ENCODE measurements around the gene ZMYND8. TPM values are rescaled to one million over a fixed set of nuclear protein-coding genes. Genes with fewer than 3 reads are reported as not detected.

The ZMYND8 gene
- total RNA-seq, 1 experiment from 2014 or later: 11.6 TPM

- H3K4me1 ChIP-seq (ENCODE audit: insufficient read depth, low read length): peaks cover 37% of the 10 kb centered on the region
- ATAC-seq (peak; percentile 62), DNase-seq (peak; percentile 91)
- CTCF ChIA-PET: interaction anchor here (0.8 to 1.9 kb wide), 2 partner anchors 9 to 72 kb away, joined by 3 to 7 read pairs; no protein-coding TSS in a partner anchor
- no peaks in the 10 kb centered on the region for H3K9me3 ChIP-seq (ENCODE audit: low read length)
- H3K9me2 ChIP-seq (replicated peaks; ENCODE audit: low read length): no peaks in the 10 kb centered on the region
- H3K27ac ChIP-seq (ENCODE audit: low read length): peak overlapping the region; percentile 97
- peak overlapping the region; percentile 82 for H3K4me2 ChIP-seq (ENCODE audit: low read length)
- H4K20me1 ChIP-seq (ENCODE audit: low read length): no peaks in the 10 kb centered on the region
- H2AFZ ChIP-seq (ENCODE audit: low read length): peak overlapping the region; percentile 33
- no peaks in the 10 kb centered on the region for H3K79me2 ChIP-seq (ENCODE audit: low read length)
- no peaks in the 10 kb centered on the region for H3K36me3 ChIP-seq (ENCODE audit: low read depth, low read length)
- TF ChIP-seq CTCF (conservative IDR thresholded peaks at IDR 0.05; ENCODE audit: low read depth, low read length) (no peak), EZH2phosphoT487 (IDR thresholded peaks at IDR 0.05; ENCODE audit: borderline replicate concordance, low read length) (no peak), EZH2 (IDR thresholded peaks at IDR 0.05; ENCODE audit: low read length, unreplicated experiment) (no peak)
- no peaks in the 10 kb centered on the region for H3K27me3 ChIP-seq (ENCODE audit: low read length)
- peak overlapping the region; percentile 57 for H3K4me3 ChIP-seq (ENCODE audit: low read length)
- peak overlapping the region; percentile 89 for H3K9ac ChIP-seq (ENCODE audit: low read length)
- intact Hi-C loops (cut with micrococcal nuclease): loop anchor here (1.0 to 2.0 kb wide), 4 partner anchors 61 to 228 kb away; partner anchors contain the start of gene NCOA3
- POLR2A ChIA-PET (ENCODE audit: unreplicated experiment): interaction anchor here (0.5 to 1.6 kb wide), 5 partner anchors 34 to 229 kb away, joined by 3 to 10 read pairs (median 6); partner anchors contain the start of genes NCOA3 and ZMYND8
- peaks cover 11% of the 10 kb centered on the region for H3F3A ChIP-seq (ENCODE audit: low read length, unreplicated experiment)
- BruUV-seq (replicated peaks): no TSS peak
Observed at GRCh38 chr20:47392721-47393073, 36.2 kb upstream of the ZMYND8 start.

GRCh38 chr20:47392015-47392720 is 35.7 kb upstream of the ZMYND8 start:
- CTCF ChIA-PET: interaction anchor here (1.9 kb wide), 1 partner anchor 8 kb away, joined by 7 read pairs; no protein-coding TSS in a partner anchor
- peaks cover 11% of the 10 kb centered on the region for H3F3A ChIP-seq (ENCODE audit: low read length, unreplicated experiment)
- no peaks in the 10 kb centered on the region for H3K79me2 ChIP-seq (ENCODE audit: low read length)
- H4K20me1 ChIP-seq (ENCODE audit: low read length): no peaks in the 10 kb centered on the region
- peak overlapping the region; percentile 33 for H2AFZ ChIP-seq (ENCODE audit: low read length)
- no peaks in the 10 kb centered on the region for H3K9me2 ChIP-seq (replicated peaks; ENCODE audit: low read length)
- peak overlapping the region; percentile 97 for H3K27ac ChIP-seq (ENCODE audit: low read length)
- peak overlapping the region; percentile 57 for H3K4me3 ChIP-seq (ENCODE audit: low read length)
- POLR2A ChIA-PET (ENCODE audit: unreplicated experiment): interaction anchor here (0.5 to 1.6 kb wide), 4 partner anchors 33 to 229 kb away, joined by 3 to 10 read pairs (median 6); partner anchors contain the start of genes NCOA3 and ZMYND8
- no peaks in the 10 kb centered on the region for H3K9me3 ChIP-seq (ENCODE audit: low read length)
- no peaks in the 10 kb centered on the region for H3K27me3 ChIP-seq (ENCODE audit: low read length)
- BruUV-seq (replicated peaks): TSS peak; percentile 82
- intact Hi-C loops (cut with micrococcal nuclease): loop anchor here (1.0 to 2.0 kb wide), 4 partner anchors 61 to 229 kb away; partner anchors contain the start of gene NCOA3
- peak; percentile 99 for DNase-seq
- TF ChIP-seq CTCF (conservative IDR thresholded peaks at IDR 0.05; ENCODE audit: low read depth, low read length): no peak
- peak; percentile 82 for ATAC-seq
- H3K4me1 ChIP-seq (ENCODE audit: insufficient read depth, low read length): peaks cover 37% of the 10 kb centered on the region
- H3K36me3 ChIP-seq (ENCODE audit: low read depth, low read length): no peaks in the 10 kb centered on the region
- H3K9ac ChIP-seq (ENCODE audit: low read length): peak overlapping the region; percentile 89
- H3K4me2 ChIP-seq (ENCODE audit: low read length): peak overlapping the region; percentile 82
